Hepatocyte (in vitro differentiated cells): Measurements from ENCODE around the gene FERMT2. TPM values are rescaled to one million over a fixed set of nuclear protein-coding genes. Genes with fewer than 3 reads are reported as not detected.

Experiments
- DNase-seq: peaks from one replicate; pipeline ENCODE4 v3.0.0-alpha.2; 2016; ENCODE audit warnings: low spot score
- H2AFZ ChIP-seq: fragments of 200-600 bp; sonication (generic); 2 replicates; pipeline ENCODE4 v1.6.0; 2016; ENCODE audit warnings: antibody characterized with exemption, mild to moderate bottlenecking
- H3K27ac ChIP-seq: fragments of 200-600 bp; sonication (generic); 2 replicates; pipeline ENCODE4 v1.5.1; 2016; ENCODE audit warnings: mild to moderate bottlenecking
- H3K27me3 ChIP-seq: fragments of 200-600 bp; sonication (generic); 2 replicates; pipeline ENCODE4 v1.6.1; 2016
- H3K36me3 ChIP-seq: fragments of 200-600 bp; sonication (generic); replicated peaks from 2 replicates; pipeline ENCODE4 v1.5.1; 2016; ENCODE audit warnings: low read depth; ENCODE audit not compliant: insufficient read depth
- H3K4me1 ChIP-seq: fragments of 200-600 bp; sonication (generic); 2 replicates; pipeline ENCODE4 v1.5.1; 2016; ENCODE audit warnings: mild to moderate bottlenecking, moderate library complexity; ENCODE audit not compliant: insufficient read depth
- H3K4me2 ChIP-seq: fragments of 200-600 bp; sonication (generic); 2 replicates; pipeline ENCODE4 v1.6.0; 2016
- H3K4me3 ChIP-seq: fragments of 200-600 bp; sonication (generic); 2 replicates; pipeline ENCODE4 v1.5.1; 2016; ENCODE audit warnings: mild to moderate bottlenecking
- H3K79me2 ChIP-seq: fragments of 200-600 bp; sonication (generic); 2 replicates; pipeline ENCODE4 v1.6.0; 2017; ENCODE audit warnings: mild to moderate bottlenecking
- H3K9me2 ChIP-seq: fragments of 200-600 bp; sonication (generic); replicated peaks from 2 replicates; pipeline ENCODE4 v1.6.0; 2017; ENCODE audit warnings: mild to moderate bottlenecking; ENCODE audit not compliant: insufficient read depth
- H3K9me3 ChIP-seq: fragments of 200-600 bp; sonication (generic); 2 replicates; pipeline ENCODE4 v1.5.1; 2016; ENCODE audit warnings: low read depth, mild to moderate bottlenecking
- H4K20me1 ChIP-seq: fragments of 200-600 bp; sonication (generic); 2 replicates; pipeline ENCODE4 v1.6.0; 2016; ENCODE audit warnings: mild to moderate bottlenecking; ENCODE audit not compliant: insufficient read depth, poor library complexity, severe bottlenecking
- EZH2 ChIP-seq: fragments of 200-600 bp; sonication (generic); IDR thresholded peaks from 2 replicates; pipeline ENCODE4 v1.6.1; 2016; ENCODE audit warnings: antibody characterized with exemption, mild to moderate bottlenecking, borderline replicate concordance
- EZH2phosphoT487 ChIP-seq: fragments of 200-600 bp; sonication (generic); IDR thresholded peaks from one replicate; pipeline ENCODE4 v1.6.1; 2018; ENCODE audit warnings: antibody characterized with exemption, mild to moderate bottlenecking, low read depth, moderate library complexity; ENCODE audit not compliant: unreplicated experiment, severe bottlenecking
- WGBS: methylation state at CpG from one replicate; pipeline ENCODE4 v1.1.6; 2016; ENCODE audit warnings: low lambda C conversion rate; ENCODE audit errors: missing lambda C conversion rate; 5-methylcytosine and 5-hydroxymethylcytosine counted together
- polyA plus RNA-seq: library from polyadenylated mRNA; unstranded; fragments of >200 nt; fragmentation: Nextera tagmentation; extraction: Ambion mirVana; gene quantifications from 2 replicates; pipeline ENCODE4 v1.2.1, GENCODE V29; 2016
- total RNA-seq: library from RNA; depleted of rRNA; stranded (reverse); fragments of >200 nt; gene quantifications from 2 replicates; pipeline ENCODE4 v1.2.3, GENCODE V29; 2014
- TF ChIP-seq, protein P1 (sequence below): fragments of 200-600 bp; sonication (generic); IDR thresholded peaks from 2 replicates; pipeline ENCODE4 v1.5.1; 2016; ENCODE audit warnings: antibody characterized with exemption, mild to moderate bottlenecking; ENCODE audit not compliant: poor library complexity

The FERMT2 gene
- total and polyA plus RNA-seq, 2 experiments from 2014 or later, result 38.6 to 95.4 TPM

DNA sequence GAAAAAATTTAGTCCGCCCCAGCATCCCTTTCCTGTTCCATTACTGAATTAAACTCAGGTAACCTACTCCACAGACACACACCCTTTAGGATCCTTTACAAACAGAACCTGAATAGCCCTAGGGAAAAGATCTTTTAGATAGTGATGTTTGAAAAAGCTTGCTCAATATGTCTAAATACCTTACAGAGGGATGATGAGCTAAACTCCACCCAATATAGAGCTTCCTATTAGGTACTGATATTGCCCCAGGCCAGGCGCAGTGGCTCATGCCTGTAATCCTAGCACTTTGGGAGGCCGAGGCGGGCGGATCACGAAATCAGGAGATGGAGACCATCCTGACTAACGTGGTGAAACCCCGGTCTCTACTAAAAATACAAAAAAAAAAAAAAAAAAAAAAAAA, 50.1 kb downstream of the FERMT2 start:
- no peak for TF ChIP-seq EZH2phosphoT487
- TF ChIP-seq, protein P1, sequence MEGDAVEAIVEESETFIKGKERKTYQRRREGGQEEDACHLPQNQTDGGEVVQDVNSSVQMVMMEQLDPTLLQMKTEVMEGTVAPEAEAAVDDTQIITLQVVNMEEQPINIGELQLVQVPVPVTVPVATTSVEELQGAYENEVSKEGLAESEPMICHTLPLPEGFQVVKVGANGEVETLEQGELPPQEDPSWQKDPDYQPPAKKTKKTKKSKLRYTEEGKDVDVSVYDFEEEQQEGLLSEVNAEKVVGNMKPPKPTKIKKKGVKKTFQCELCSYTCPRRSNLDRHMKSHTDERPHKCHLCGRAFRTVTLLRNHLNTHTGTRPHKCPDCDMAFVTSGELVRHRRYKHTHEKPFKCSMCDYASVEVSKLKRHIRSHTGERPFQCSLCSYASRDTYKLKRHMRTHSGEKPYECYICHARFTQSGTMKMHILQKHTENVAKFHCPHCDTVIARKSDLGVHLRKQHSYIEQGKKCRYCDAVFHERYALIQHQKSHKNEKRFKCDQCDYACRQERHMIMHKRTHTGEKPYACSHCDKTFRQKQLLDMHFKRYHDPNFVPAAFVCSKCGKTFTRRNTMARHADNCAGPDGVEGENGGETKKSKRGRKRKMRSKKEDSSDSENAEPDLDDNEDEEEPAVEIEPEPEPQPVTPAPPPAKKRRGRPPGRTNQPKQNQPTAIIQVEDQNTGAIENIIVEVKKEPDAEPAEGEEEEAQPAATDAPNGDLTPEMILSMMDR, result no peak
- no peak for TF ChIP-seq EZH2
- Histone ChIP-seq H3K27me3 (no peaks in the 10 kb centered on the region), H3K9me2 (no peaks in the 10 kb centered on the region), H4K20me1 (peaks cover 6% of the 10 kb centered on the region), H3K4me2 (no peak overlapping the region), H3K9me3 (no peaks in the 10 kb centered on the region), H2AFZ (no peak overlapping the region), H3K27ac (no peak overlapping the region), H3K79me2 (peaks cover 75% of the 10 kb centered on the region), H3K4me3 (no peak overlapping the region), H3K36me3 (no peaks in the 10 kb centered on the region), H3K4me1 (no peaks in the 10 kb centered on the region)
- WGBS, result 82% methylated on average over 7 of the region's 8 CpGs
- no peak for DNase-seq

DNA sequence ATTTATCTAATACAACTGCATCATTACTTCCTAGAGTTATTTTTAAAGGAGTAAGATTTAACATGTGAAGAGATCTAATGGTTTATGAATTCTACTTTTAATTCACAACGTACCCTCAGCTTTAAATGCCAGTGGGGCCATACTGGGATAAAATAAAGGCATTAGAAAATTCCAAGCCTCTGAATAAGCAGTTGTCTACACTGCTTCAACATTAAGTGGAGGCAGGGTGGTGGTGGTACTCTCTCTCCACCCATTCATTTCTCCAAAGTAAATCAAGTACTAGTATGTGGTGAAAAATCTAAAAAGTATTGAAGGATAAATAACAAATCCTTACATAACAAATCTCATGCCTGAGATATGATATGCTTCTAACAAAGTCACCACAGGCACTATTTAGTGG, 52.4 kb downstream of the FERMT2 start:
- peaks cover 75% of the 10 kb centered on the region for H3K79me2 ChIP-seq

DNA sequence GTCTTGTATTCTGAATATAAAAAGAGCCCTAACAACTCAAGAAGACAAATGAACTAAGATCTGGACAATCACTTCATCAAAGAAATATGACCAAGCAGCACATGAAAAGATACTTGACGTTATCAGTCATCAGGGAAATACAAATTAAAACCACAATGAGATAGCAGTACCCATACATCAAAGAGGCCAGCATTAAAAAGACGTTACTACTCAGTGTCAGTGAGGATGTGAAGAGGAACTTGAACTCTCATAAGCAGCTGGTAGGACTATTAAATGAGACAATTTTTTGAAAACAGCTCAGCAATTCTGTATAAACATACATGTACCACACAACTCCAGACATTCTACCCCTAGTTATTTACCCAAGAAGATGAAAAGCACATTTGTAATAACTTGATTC, 55.9 kb downstream of the FERMT2 start:
- Histone ChIP-seq H3K9me2 (no peaks in the 10 kb centered on the region), H3K4me2 (no peak overlapping the region), H4K20me1 (peaks cover 10% of the 10 kb centered on the region), H3K4me3 (no peak overlapping the region), H3K36me3 (no peaks in the 10 kb centered on the region), H3K27ac (no peak overlapping the region), H3K79me2 (peaks cover 68% of the 10 kb centered on the region), H2AFZ (no peak overlapping the region), H3K9me3 (no peaks in the 10 kb centered on the region), H3K4me1 (no peaks in the 10 kb centered on the region), H3K27me3 (no peaks in the 10 kb centered on the region)
- WGBS, result 59% methylated on average over 2 of the region's 2 CpGs
- no peak for TF ChIP-seq EZH2
- TF ChIP-seq, protein P1, result no peak
- TF ChIP-seq EZH2phosphoT487, result no peak
- no peak for DNase-seq

More for the DNA sequence above, 52.4 kb downstream of the FERMT2 start:
- no peak for DNase-seq
- Histone ChIP-seq H3K36me3 (no peaks in the 10 kb centered on the region), H3K4me3 (no peak overlapping the region), H2AFZ (no peak overlapping the region), H3K9me3 (no peaks in the 10 kb centered on the region), H3K4me1 (no peaks in the 10 kb centered on the region), H3K27ac (no peak overlapping the region), H3K9me2 (no peaks in the 10 kb centered on the region), H3K27me3 (no peaks in the 10 kb centered on the region), H3K4me2 (no peak overlapping the region), H4K20me1 (peaks cover 14% of the 10 kb centered on the region)
- TF ChIP-seq EZH2phosphoT487, result no peak
- TF ChIP-seq, protein P1, result no peak
- no peak for TF ChIP-seq EZH2
- WGBS, result 76% methylated on average over 1 of the region's 1 CpG

DNA sequence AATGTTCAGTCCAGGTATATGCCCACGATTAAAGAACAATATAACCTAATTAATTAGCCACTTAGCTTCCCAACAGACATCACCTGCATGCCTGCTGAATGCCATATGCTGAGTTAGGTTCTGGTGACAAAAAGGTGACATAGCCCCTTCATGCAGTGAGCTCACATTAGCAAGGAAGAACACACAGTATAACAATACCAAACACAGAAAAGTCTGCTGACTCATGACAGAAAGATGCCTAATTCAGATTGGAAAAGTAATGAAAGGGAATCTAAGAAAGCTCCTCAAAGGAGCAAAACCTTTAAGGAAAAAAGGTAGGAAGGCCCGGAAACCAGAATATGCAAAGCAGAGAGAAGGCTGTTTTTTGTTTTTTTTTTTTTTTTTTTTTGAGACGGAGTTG, 59.0 kb downstream of the FERMT2 start:
- Histone ChIP-seq H3K4me3 (no peak overlapping the region), H4K20me1 (peaks cover 10% of the 10 kb centered on the region), H3K9me3 (no peaks in the 10 kb centered on the region), H3K27me3 (no peaks in the 10 kb centered on the region), H3K36me3 (no peaks in the 10 kb centered on the region), H3K79me2 (peaks cover 44% of the 10 kb centered on the region), H3K4me2 (no peak overlapping the region), H2AFZ (no peak overlapping the region), H3K27ac (no peak overlapping the region), H3K4me1 (no peaks in the 10 kb centered on the region), H3K9me2 (no peaks in the 10 kb centered on the region)
- 87% methylated on average over 3 of the region's 3 CpGs for WGBS
- TF ChIP-seq, protein P1, result no peak
- TF ChIP-seq EZH2, result no peak
- TF ChIP-seq EZH2phosphoT487, result no peak
- DNase-seq, result no peak
